ENCODE results near the gene NAV2. TPM values are rescaled to one million over a fixed set of nuclear protein-coding genes. Genes with fewer than 3 reads are reported as not detected.

NAV2 gene
- total and polyA plus RNA-seq, 11 donors, result 7.6 to 46.5 (median 20.2) TPM

- no peak for ATAC-seq
- H3K27ac ChIP-seq, result no peak overlapping the region
- WGBS, 4 donors, result 94 to 97% (median 96%) methylated on average over 4 of the region's 4 CpGs
- no peak overlapping the region for H3K4me3 ChIP-seq
- TF ChIP-seq CTCF (IDR thresholded peaks at IDR 0.05) (no peak), POLR2A (IDR thresholded peaks at IDR 0.05) (no peak)
- H3K27me3 ChIP-seq, result no peaks in the 10 kb centered on the region
- H3K36me3 ChIP-seq, result peaks cover 0 to 95% (median 64%) of the 10 kb centered on the region in 9 donors
- intact Hi-C loops (cut with DNase I), result no loop called here
- no peaks in the 10 kb centered on the region for H3K9me3 ChIP-seq
- H3K4me1 ChIP-seq, result peaks cover 0 to 22% (median 8%) of the 10 kb centered on the region in 12 donors
- no peak for DNase-seq
Measured at GRCh38 chr11:20095189-20095588, 382.6 kb downstream of the NAV2 start.

- Histone ChIP-seq H3K4me1 (peaks cover 0 to 11% (median 0%) of the 10 kb centered on the region in 12 donors), H3K4me3 (no peak overlapping the region), H3K36me3 (peaks cover 0 to 92% (median 49%) of the 10 kb centered on the region in 9 donors), H3K27me3 (no peaks in the 10 kb centered on the region), H3K27ac (peak overlapping the region in 2 of 12 donors; percentile 22 to 42), H3K9me3 (no peaks in the 10 kb centered on the region)
- intact Hi-C loops (cut with DNase I), result no loop called here
- ATAC-seq (no peak), DNase-seq (no peak)
- 86 to 90% (median 89%) methylated on average over 13 of the region's 13 CpGs for WGBS, 4 donors
- TF ChIP-seq POLR2A (IDR thresholded peaks at IDR 0.05) (no peak), CTCF (IDR thresholded peaks at IDR 0.05) (no peak)
Measured at GRCh38 chr11:20097319-20098221, 384.9 kb downstream of the NAV2 start.

GRCh38 chr11:20099527-20099926, 386.9 kb downstream of the NAV2 start:
- intact Hi-C loops (cut with DNase I), result no loop called here
- Histone ChIP-seq H3K4me1 (peaks cover 0 to 12% (median 0%) of the 10 kb centered on the region in 12 donors), H3K4me3 (no peak overlapping the region), H3K9me3 (no peaks in the 10 kb centered on the region), H3K36me3 (peaks cover 0 to 97% (median 50%) of the 10 kb centered on the region in 9 donors), H3K27me3 (no peaks in the 10 kb centered on the region), H3K27ac (no peak overlapping the region)
- no peak for ATAC-seq
- TF ChIP-seq CTCF (IDR thresholded peaks at IDR 0.05) (no peak), POLR2A (IDR thresholded peaks at IDR 0.05) (no peak)
- no peak for DNase-seq
- WGBS, 4 donors, result 83 to 94% (median 92%) methylated on average over 2 of the region's 2 CpGs

GRCh38 chr11:20102397-20102796, 389.8 kb downstream of the NAV2 start:
- Histone ChIP-seq H3K36me3 (peaks cover 0 to 86% (median 48%) of the 10 kb centered on the region in 9 donors), H3K9me3 (no peaks in the 10 kb centered on the region), H3K4me3 (no peak overlapping the region), H3K27ac (peak overlapping the region in 1 of 12 donors; percentile 13), H3K27me3 (no peaks in the 10 kb centered on the region), H3K4me1 (peaks cover 0 to 12% (median 0%) of the 10 kb centered on the region in 12 donors)
- peak; percentile 22 to 78 (median 68) for ATAC-seq
- intact Hi-C loops (cut with DNase I), result no loop called here
- 59 to 70% (median 66%) methylated on average over 5 of the region's 5 CpGs for WGBS, 4 donors
- TF ChIP-seq CTCF (IDR thresholded peaks at IDR 0.05) (no peak), POLR2A (IDR thresholded peaks at IDR 0.05) (no peak)
- DNase-seq, result peak in 1 of 5 donors; percentile 42
